OCI-LY1 (cell line): ENCODE results near the gene NCF4.

ENCODE experiments used
- H2AFZ ChIP-seq: fragments of 200-600 bp; sonication (generic), shearing (Covaris generic); 2 replicates; pipeline ENCODE4 v1.6.0; 2014; ENCODE audit warnings: antibody characterized with exemption, mild to moderate bottlenecking, low read length
- H3F3A ChIP-seq: fragments of 200-600 bp; sonication (generic), shearing (Covaris generic); 2 replicates; pipeline ENCODE4 v1.6.0; 2014; ENCODE audit warnings: mild to moderate bottlenecking, antibody characterized with exemption, low read length, moderate library complexity; ENCODE audit not compliant: insufficient read depth
- H3K27ac ChIP-seq: fragments of 200-600 bp; sonication (generic); 2 replicates; pipeline ENCODE4 v1.5.1; 2014; ENCODE audit warnings: low read length, mixed run types, mild to moderate bottlenecking, low read depth; ENCODE audit not compliant: poor library complexity, severe bottlenecking
- H3K27me3 ChIP-seq: fragments of 200-600 bp; sonication (generic); 2 replicates; pipeline ENCODE4 v1.6.0; 2014; ENCODE audit warnings: antibody characterized with exemption, mild to moderate bottlenecking, low read length, moderate library complexity; ENCODE audit not compliant: insufficient read depth
- H3K36me3 ChIP-seq: fragments of 200-600 bp; sonication (generic); 2 replicates; pipeline ENCODE4 v1.6.1; 2014; ENCODE audit warnings: mild to moderate bottlenecking, antibody characterized with exemption, low read length, moderate library complexity, mixed read lengths; ENCODE audit not compliant: insufficient read depth
- H3K4me1 ChIP-seq: fragments of 200-600 bp; sonication (generic); 2 replicates; pipeline ENCODE4 v1.5.1; 2014; ENCODE audit warnings: mild to moderate bottlenecking, low read length, moderate library complexity; ENCODE audit not compliant: insufficient read depth, severe bottlenecking
- H3K4me2 ChIP-seq: fragments of 200-600 bp; sonication (generic), shearing (Covaris generic); 2 replicates; pipeline ENCODE4 v1.6.1; 2014; ENCODE audit warnings: low read length
- H3K4me3 ChIP-seq: fragments of 200-600 bp; sonication (generic); 2 replicates; pipeline ENCODE4 v1.5.1; 2014; ENCODE audit warnings: low read length, low read depth, mild to moderate bottlenecking, mixed read lengths; ENCODE audit not compliant: poor library complexity, severe bottlenecking
- H3K79me2 ChIP-seq: fragments of 200-600 bp; shearing (Covaris generic); 2 replicates; pipeline ENCODE4 v1.6.1; 2016; ENCODE audit warnings: mixed run types, low read length, mixed read lengths; ENCODE audit not compliant: insufficient read depth
- H3K9ac ChIP-seq: fragments of 200-600 bp; sonication (generic), shearing (Covaris generic); 2 replicates; pipeline ENCODE4 v1.6.1; 2014; ENCODE audit warnings: mild to moderate bottlenecking, low read length, mixed read lengths
- H3K9me2 ChIP-seq: fragments of 200-600 bp; sonication (generic), shearing (Covaris generic); 2 replicates; pipeline ENCODE4 v1.6.1; 2014; ENCODE audit warnings: low read depth, mild to moderate bottlenecking, low read length, mixed read lengths
- H3K9me3 ChIP-seq: fragments of 200-600 bp; shearing (Covaris generic); 2 replicates; pipeline ENCODE4 v1.6.1; 2014; ENCODE audit warnings: low read length, mixed read lengths
- H4K20me1 ChIP-seq: fragments of 200-600 bp; sonication (generic), shearing (Covaris generic); 2 replicates; pipeline ENCODE4 v1.6.0; 2016; ENCODE audit warnings: mild to moderate bottlenecking, low read length; ENCODE audit not compliant: insufficient read depth
- EZH2 ChIP-seq: fragments of 200-600 bp; sonication (generic), shearing (Covaris generic); IDR thresholded peaks from 2 replicates; pipeline ENCODE4 v1.8.0; 2017; ENCODE audit warnings: borderline replicate concordance, mixed run types, mild to moderate bottlenecking, antibody characterized with exemption, low read length, moderate library complexity, mixed read lengths
- TF ChIP-seq, protein P1 (sequence below): fragments of 200-600 bp; sonication (generic), shearing (Covaris generic); IDR thresholded peaks from 2 replicates; pipeline ENCODE4 v1.5.1; 2017; ENCODE audit warnings: mild to moderate bottlenecking, antibody characterized with exemption, low read length, moderate library complexity, mixed read lengths

The NCF4 gene

GRCh38 chr22:36872084-36872483, 11.3 kb downstream of the NCF4 start:
- Histone ChIP-seq H3F3A (no peaks in the 10 kb centered on the region), H3K4me2 (no peak overlapping the region), H3K4me1 (no peaks in the 10 kb centered on the region), H4K20me1 (no peaks in the 10 kb centered on the region), H3K27ac (no peak overlapping the region), H3K79me2 (no peaks in the 10 kb centered on the region), H2AFZ (no peak overlapping the region), H3K9ac (no peak overlapping the region), H3K9me2 (no peaks in the 10 kb centered on the region), H3K9me3 (no peaks in the 10 kb centered on the region), H3K4me3 (no peak overlapping the region), H3K36me3 (no peaks in the 10 kb centered on the region), H3K27me3 (no peaks in the 10 kb centered on the region)
- TF ChIP-seq EZH2: no peak
- TF ChIP-seq, protein P1, sequence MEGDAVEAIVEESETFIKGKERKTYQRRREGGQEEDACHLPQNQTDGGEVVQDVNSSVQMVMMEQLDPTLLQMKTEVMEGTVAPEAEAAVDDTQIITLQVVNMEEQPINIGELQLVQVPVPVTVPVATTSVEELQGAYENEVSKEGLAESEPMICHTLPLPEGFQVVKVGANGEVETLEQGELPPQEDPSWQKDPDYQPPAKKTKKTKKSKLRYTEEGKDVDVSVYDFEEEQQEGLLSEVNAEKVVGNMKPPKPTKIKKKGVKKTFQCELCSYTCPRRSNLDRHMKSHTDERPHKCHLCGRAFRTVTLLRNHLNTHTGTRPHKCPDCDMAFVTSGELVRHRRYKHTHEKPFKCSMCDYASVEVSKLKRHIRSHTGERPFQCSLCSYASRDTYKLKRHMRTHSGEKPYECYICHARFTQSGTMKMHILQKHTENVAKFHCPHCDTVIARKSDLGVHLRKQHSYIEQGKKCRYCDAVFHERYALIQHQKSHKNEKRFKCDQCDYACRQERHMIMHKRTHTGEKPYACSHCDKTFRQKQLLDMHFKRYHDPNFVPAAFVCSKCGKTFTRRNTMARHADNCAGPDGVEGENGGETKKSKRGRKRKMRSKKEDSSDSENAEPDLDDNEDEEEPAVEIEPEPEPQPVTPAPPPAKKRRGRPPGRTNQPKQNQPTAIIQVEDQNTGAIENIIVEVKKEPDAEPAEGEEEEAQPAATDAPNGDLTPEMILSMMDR: no peak

- Histone ChIP-seq H3K9me2 (no peaks in the 10 kb centered on the region), H3K27ac (no peak overlapping the region), H3K9ac (no peak overlapping the region), H3K27me3 (no peaks in the 10 kb centered on the region), H3F3A (no peaks in the 10 kb centered on the region), H3K9me3 (no peaks in the 10 kb centered on the region), H3K36me3 (no peaks in the 10 kb centered on the region), H3K79me2 (no peaks in the 10 kb centered on the region), H2AFZ (no peak overlapping the region), H3K4me1 (no peaks in the 10 kb centered on the region), H3K4me2 (no peak overlapping the region), H4K20me1 (no peaks in the 10 kb centered on the region), H3K4me3 (no peak overlapping the region)
- no peak for TF ChIP-seq EZH2
- TF ChIP-seq, protein P1: no peak
These were observed 12.2 kb downstream of the NCF4 start for GRCh38 chr22:36872866-36873498.

DNA sequence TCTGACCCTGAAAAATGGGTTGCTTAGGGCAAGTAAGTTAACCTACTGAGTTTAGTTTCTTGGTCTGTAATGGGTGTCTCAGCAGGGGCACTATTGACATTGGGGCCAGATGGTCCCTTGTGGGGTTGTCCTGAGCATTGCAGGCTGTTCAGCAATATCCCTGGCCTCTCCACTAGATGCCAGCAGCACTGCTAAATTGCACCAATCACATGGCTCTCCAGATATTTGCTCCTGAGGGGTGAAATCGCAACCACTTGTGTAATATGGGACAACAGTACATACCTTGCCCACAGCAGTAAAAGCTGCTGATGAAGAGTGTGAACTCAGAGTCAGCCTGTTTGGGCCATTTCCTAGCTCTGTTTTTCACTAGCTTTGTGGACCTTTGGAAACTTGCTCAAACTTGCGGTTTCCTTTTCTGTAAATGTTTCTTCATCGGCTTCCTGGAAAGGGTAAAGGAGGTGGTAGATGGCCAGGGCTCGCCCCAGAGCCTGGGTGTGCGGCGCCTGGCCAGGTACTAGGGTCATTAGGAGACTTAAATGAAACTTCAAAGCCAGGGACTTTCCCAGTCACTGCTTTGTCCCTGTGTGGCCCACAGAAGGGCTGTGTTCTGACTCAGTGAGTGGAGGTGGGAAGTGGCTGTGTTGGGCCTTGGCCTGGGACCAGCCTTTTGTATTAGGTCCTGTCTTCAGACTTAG, 13.0 kb downstream of the NCF4 start:
- no peaks in the 10 kb centered on the region for H3K4me1 ChIP-seq

More for the DNA sequence above, 13.0 kb downstream of the NCF4 start:
- no peak overlapping the region for H3K9ac ChIP-seq
- no peak for TF ChIP-seq EZH2
- TF ChIP-seq, protein P1: peak; percentile 32; the same call in 1 of the 2 replicates
- no peak overlapping the region for H3K4me3 ChIP-seq
- no peaks in the 10 kb centered on the region for H4K20me1 ChIP-seq
- H3K27me3 ChIP-seq: no peaks in the 10 kb centered on the region
- H3K9me2 ChIP-seq: no peaks in the 10 kb centered on the region
- no peak overlapping the region for H2AFZ ChIP-seq
- no peaks in the 10 kb centered on the region for H3F3A ChIP-seq
- H3K4me2 ChIP-seq: no peak overlapping the region
- H3K27ac ChIP-seq: no peak overlapping the region
- H3K79me2 ChIP-seq: no peaks in the 10 kb centered on the region
- no peaks in the 10 kb centered on the region for H3K36me3 ChIP-seq
- H3K9me3 ChIP-seq: no peaks in the 10 kb centered on the region
